CMK (cell line): ENCODE data around the gene TTLL11.
"Not testable (repeated sequence)": the region's sequence is repeated elsewhere in the genome, so short reads cannot be mapped to it uniquely, and the experiment has no call there.

Experiments used
- DNase-seq: peaks from one replicate; pipeline ENCODE4 v3.0.0-alpha.2; 2010; ENCODE audit warnings: low read depth

Gene TTLL11

GRCh38 chr9:122004589-122004988 is 88.5 kb downstream of the TTLL11 start:
- DNase-seq, result no peak

- DNase-seq, result no peak
Measured at GRCh38 chr9:122001491-122002201, 91.5 kb downstream of the TTLL11 start.

DNA sequence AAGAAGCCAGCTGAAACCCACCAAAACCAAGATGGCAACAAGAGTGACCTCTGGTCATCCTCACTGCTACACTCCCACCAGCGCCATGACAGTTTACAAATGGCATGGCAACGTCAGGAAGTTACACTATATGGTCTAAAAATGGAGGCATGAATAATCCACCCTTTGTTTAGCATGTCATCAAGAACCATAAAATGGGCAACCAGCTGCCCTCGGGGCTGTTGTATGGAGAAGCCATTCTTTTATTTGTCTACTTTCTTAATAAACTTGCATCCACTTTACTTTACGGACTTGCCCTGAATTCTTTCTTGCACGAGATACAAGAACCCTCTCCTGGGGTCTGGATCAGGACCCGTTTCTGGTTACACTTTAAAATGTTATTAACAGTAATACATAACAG is 92.6 kb downstream of the TTLL11 start:
- DNase-seq, result not testable (repeated sequence)

GRCh38 chr9:121999556-121999955 is 93.6 kb downstream of the TTLL11 start:
- DNase-seq, result no peak

GRCh38 chr9:121998513-121999049 is 94.5 kb downstream of the TTLL11 start:
- DNase-seq, result no peak

DNA sequence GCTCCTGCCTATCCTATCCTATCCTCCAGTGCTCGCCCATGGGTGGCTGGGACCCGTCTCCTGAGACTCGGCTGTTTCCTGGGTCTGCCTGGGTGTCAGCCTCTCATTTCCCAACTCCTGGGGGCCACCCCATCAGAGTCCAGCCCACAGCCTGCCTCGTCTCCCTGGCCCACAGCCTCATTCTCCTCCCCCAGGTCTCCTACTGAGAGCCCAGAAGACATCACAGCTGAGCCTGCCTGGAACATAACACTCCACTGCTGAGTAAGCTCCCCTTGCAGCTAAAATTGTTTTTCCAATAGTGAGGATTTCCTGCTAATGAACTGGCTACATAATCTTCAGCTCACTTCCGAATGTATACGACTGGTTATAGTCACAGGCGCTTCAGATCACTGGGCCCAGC is 95.3 kb downstream of the TTLL11 start:
- no peak for DNase-seq

- DNase-seq, result no peak
Measured at GRCh38 chr9:121996783-121997182, 96.3 kb downstream of the TTLL11 start.

GRCh38 chr9:121995997-121996396 is 97.1 kb downstream of the TTLL11 start:
- DNase-seq, result no peak

DNA sequence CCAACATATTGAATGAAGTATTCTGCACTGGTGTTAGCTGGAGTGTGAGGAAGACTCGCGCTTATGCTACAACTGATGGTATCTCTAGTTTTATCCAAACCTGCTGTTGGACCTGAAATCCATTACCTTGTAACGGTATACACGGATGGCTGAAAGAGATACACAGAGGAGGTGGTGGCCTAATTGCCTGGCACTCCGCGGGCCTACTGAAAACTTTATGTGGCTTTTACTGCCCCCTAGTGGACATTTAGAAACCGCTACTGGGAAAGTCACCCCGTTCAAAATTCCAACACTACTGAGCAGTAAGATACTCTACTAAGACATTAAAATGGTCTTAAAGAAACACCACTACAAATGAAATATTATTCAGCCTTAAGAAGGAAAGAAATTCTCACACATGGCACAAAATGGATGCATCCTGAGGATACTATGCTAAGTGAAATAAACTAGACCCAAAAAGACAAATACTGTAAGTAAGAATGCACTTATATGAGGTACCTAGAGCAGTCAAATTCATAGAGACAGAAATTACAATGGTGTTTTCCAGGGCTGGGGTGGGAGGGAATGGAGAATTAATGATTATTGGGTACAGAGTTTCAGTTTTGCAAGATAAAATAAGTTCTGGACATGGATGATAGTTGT is 100.4 kb downstream of the TTLL11 start:
- DNase-seq, result peak; percentile 40

DNA sequence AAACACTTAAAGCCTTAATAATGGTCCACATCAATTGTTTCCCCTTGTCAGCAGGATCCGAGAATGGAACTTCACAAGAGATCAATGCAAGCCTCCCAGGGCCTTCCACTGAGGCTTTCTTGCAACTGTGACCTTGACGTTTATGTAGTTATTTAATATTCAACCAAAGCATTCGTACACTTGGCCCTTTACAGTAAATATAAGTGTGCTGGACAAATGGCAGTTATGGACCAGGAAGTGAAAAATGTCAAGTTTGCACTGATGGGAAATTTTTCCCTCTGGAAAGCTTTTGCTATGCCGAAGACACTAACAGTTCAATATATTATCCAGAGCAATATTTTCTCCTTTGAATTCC is 101.8 kb downstream of the TTLL11 start:
- no peak for DNase-seq

DNA sequence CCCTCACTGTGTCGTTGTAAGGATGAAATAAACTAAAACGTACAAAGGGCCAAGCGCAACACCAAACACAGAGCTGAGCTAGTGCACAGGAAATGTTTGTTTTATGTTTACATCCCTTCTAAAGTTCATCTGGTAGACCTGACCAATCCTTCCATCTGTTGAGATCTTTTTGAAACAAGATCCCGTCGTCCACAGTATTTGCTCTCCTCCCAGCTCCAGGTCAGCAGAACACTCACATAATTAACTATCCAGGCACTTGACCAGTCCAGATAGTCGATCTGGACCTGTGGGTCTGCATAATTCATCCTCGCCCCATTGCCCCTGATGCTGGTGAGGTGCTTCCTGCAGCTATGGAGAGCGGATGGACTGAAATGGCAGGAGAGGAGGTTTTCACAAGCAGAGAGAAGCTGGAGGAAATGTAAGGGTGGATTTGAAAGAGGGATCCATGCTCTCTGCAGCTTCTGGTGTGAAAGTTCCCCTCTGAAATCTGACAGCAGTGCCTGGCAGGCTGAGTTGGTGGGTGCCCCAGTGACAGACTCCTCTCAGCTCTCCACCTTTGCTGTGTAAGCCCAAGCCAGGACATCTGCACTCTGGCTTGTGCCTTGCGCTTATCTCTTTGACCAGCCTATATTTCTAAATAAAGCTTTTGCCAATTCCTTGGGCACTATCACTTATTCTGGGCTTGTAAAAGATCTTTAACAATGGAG is 102.4 kb downstream of the TTLL11 start:
- DNase-seq, result no peak

DNA sequence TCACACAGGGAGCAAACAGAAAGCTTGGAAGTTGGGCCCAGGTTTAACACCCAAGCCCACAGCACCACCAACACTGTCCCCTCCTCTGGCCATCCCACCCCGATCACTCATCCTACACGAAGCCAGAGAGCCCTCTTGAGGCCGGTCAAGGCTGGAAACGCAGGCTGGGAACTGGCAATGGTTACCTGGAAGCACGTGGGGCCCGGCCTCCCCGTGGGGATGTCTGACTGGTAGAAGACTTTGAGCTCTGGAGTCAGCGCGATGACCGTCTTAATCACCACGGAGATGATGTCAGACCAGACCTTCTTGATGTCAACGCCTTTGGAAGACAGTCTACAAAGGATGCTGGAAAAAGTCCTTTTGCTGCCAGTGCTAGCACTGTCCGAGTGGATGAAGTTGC is 104.1 kb downstream of the TTLL11 start:
- no peak for DNase-seq

DNA sequence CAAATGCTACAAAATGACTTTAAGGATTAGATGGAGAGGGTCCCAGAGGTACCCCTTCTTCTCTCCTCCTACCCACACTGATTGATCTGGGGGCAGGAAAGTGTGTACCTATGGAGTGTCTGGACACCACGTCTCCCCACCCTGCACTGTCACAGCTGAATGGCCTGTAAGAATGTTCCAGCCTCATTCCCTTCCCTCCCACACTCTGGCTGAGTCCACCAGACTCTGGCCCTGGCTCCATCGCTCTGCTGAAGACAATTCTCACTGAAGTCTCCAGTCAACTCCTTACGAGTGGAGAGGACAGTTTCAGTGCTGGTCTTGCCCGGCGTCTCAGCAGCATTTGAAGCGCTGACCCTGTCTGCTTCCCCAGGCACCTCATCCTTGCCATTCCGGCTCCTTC is 105.8 kb downstream of the TTLL11 start:
- no peak for DNase-seq

- no peak for DNase-seq
Measured at GRCh38 chr9:121985792-121986494, 107.2 kb downstream of the TTLL11 start.

DNA sequence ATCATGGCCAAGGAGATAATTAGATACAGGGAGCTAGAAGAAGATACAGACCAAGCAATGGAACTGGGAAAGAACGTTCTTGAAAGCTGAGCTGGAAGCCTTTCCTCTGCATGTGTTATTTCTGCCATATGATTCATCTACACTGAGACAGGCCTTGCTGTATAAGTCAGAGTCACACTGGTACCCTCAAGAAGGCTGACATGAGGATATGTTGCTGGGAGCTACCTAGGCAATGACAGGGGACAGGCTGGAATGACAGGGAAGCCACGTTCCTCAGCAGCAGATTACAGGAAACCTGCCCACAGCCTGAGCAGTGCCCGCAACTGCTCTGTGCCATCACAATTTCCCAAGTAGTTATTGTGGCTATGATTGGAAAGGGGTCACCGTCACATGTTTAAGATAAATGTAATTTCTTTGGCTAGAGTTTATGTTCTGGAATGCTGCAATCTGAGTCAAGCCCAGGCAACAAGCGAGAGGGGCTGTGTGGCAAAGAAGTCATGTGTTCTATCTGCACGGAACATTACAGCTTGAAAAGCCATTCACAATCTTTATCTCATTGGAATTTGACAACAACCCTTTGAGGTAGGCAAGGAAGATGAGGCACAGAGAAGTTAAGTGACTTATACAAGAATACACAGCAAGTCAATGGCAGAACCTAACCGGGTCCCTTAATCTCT is 108.2 kb downstream of the TTLL11 start:
- no peak for DNase-seq

GRCh38 chr9:121983736-121984135 is 109.4 kb downstream of the TTLL11 start:
- no peak for DNase-seq

DNA sequence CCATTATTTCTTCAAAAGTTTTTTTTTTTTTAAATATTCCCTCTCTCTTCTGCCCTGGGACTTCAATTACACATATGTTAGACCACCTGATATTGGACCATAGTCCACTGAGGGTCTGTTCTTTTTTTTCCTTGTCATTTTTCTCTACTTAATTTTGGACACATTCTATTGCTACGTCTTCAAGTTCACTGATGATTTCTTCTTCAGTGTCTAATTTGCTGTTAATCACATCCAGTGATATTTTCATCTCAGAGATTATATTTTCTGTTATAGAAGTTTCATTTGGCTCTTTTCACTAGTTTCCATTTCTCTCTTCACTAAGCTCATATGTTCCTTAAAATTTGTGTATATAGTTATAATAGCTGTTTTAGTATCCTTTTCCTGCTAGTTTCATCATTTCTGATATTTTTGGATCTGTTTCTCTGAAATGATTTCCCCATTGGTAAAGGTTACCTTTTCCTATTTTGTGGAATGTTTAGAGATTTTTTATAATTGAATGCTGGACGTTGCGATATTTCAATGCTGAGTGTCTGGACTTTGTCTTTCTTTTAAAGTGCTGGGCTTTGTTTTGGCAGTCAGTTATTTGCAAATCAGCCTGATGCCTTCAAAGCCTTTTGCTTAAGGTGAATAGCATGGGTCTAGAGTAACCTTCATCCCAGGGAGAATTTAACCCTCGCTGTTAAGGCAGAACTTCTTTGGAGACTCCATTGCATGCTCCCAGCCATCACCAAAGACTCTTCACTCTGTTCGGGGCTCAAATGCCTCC is 111.8 kb downstream of the TTLL11 start:
- no peak for DNase-seq

DNA sequence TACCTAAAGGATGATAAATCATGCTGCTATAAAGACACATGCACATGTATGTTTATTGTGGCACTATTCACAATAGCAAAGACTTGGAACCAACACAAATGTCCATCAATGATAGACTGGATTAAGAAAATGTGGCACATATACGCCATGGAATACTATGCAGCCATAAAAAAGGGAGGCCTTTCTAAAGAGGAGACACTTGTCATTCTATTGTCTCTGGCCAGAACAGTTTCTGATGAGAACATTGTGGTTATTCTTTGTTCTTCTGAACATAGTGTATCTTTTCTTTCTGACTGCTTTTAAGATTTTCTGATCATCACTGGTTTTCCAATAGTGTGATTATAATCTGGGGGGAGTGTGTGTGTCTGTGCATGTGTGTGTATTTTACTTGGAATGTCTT is 112.4 kb downstream of the TTLL11 start:
- not testable (repeated sequence) for DNase-seq

- no peak for DNase-seq
Measured at GRCh38 chr9:121979736-121980135, 113.4 kb downstream of the TTLL11 start.

DNA sequence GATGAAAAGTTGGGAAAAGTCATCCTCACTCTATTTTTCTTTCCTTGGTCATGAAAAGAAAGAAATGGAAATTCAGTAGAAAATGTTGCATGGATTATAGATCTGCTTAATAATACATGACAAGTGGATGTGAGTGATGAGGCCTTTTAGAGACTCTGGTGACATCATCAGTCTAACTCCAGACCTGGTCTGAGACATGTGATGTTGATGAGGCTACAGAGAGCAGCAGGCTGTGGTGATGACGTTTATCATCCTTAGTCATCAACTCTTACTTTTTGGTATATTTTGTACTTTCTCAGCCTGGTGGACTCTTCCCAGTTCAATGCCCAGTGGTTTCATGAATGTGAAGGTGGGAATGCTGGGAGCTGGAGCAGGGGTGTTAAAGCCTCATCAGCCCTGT is 116.4 kb downstream of the TTLL11 start:
- DNase-seq, result no peak

DNA sequence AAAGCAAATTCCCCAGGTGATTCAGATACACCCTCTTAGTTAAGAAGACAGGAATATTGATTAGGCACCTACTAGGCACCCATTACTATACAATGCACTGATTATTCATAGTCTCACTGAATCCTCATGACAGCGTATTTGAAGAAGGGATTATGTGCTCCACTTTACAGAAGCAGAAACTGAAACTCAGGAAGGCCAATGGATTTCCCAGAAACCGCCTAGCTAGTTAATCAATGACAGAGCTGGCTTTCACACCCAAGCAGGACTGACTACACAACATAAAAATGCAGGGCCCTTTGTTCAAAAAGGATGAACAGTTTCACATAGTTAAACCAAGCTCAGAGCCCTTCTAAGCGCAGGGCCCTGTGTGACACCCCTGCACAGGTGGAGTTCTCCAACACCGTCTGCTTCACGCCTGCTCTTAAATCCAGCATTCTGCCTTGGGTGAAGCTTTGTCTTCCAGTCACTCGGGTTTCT is 117.3 kb downstream of the TTLL11 start:
- no peak for DNase-seq
